SK-N-SH treated with all-trans-retinoic acid at 6 μM for 48 hours (cell line): ENCODE measurements around the gene ETDC.

Source experiments
- ARNTL ChIP-seq: fragments of 450-650 bp; formaldehyde crosslinking; IDR thresholded peaks from 2 replicates; pipeline ENCODE4 v1.5.0; 2020; ENCODE audit warnings: low read depth, mild to moderate bottlenecking, moderate library complexity, borderline replicate concordance
- OSR1 ChIP-seq: fragments of 250-450 bp; sonication (Bioruptor Pico); IDR thresholded peaks from 2 replicates; pipeline ENCODE4 v1.8.0; 2022; ENCODE audit warnings: moderate library complexity, mild to moderate bottlenecking, inconsistent platforms
- PATZ1 ChIP-seq: fragments of 250-450 bp; sonication (Bioruptor Pico); IDR thresholded peaks from 2 replicates; pipeline ENCODE4 v1.8.0; 2020; ENCODE audit warnings: mild to moderate bottlenecking, moderate library complexity, borderline replicate concordance
- PPARA ChIP-seq: fragments of 250-450 bp; sonication (Bioruptor Pico); IDR thresholded peaks from 2 replicates; pipeline ENCODE4 v1.5.0; 2020; ENCODE audit warnings: mild to moderate bottlenecking, borderline replicate concordance
- TOX ChIP-seq: fragments of 250-450 bp; sonication (Bioruptor Pico); IDR thresholded peaks from 2 replicates; pipeline ENCODE4 v1.8.0; 2021; ENCODE audit warnings: mild to moderate bottlenecking, moderate library complexity, borderline replicate concordance
- ZC3H10 ChIP-seq: fragments of 250-450 bp; sonication (Bioruptor Pico); IDR thresholded peaks from 2 replicates; pipeline ENCODE4 v1.5.1; 2021; ENCODE audit warnings: mild to moderate bottlenecking, moderate library complexity
- ZFP3 ChIP-seq: fragments of 250-450 bp; sonication (Bioruptor Pico); IDR thresholded peaks from 2 replicates; pipeline ENCODE4 v1.5.0; 2020; ENCODE audit warnings: mild to moderate bottlenecking, moderate library complexity
- ZNF565 ChIP-seq: fragments of 450-650 bp; formaldehyde crosslinking; conservative IDR thresholded peaks from 2 replicates; pipeline ENCODE4 v1.5.0; 2020; ENCODE audit warnings: low read depth, mild to moderate bottlenecking, moderate library complexity
- ZNF70 ChIP-seq: fragments of 450-650 bp; formaldehyde crosslinking; IDR thresholded peaks from 2 replicates; pipeline ENCODE4 v1.5.0; 2020; ENCODE audit warnings: mild to moderate bottlenecking, moderate library complexity

GRCh38 chrX:135340831-135341230 is 31.6 kb downstream of the ETDC start:
- no peak for TF ChIP-seq ZNF565 (CRISPR knock-in tag)
- TF ChIP-seq PATZ1 (CRISPR knock-in tag): peak; percentile 84; the same call in 1 of the 2 replicates
- no peak for TF ChIP-seq PPARA (CRISPR knock-in tag)
- TF ChIP-seq ZC3H10 (CRISPR knock-in tag): no peak
- TF ChIP-seq ZNF70: no peak
- no peak for TF ChIP-seq ZFP3
- no peak for TF ChIP-seq TOX
- TF ChIP-seq OSR1 (CRISPR knock-in tag): no peak
- TF ChIP-seq ARNTL (CRISPR knock-in tag): no peak
